Neural crest cell (in vitro differentiated cells): ENCODE results near the gene KCNMA1. TPM values are rescaled to one million over a fixed set of nuclear protein-coding genes. Genes with fewer than 3 reads are reported as not detected.

Experiments
- DNase-seq: peaks from one replicate; pipeline ENCODE4 v3.0.0; 2021; ENCODE audit warnings: low read depth, mixed read lengths, low spot score
- H3K27ac Mint-ChIP-seq: one replicate; pipeline ENCODE4 v1.8.0; 2021; ENCODE audit warnings: mild to moderate bottlenecking, mixed read lengths; ENCODE audit not compliant: unreplicated experiment
- H3K27me3 Mint-ChIP-seq: 2 replicates; pipeline ENCODE4 v1.8.0; 2021; ENCODE audit warnings: low read depth, mild to moderate bottlenecking, mixed read lengths
- H3K36me3 Mint-ChIP-seq: 2 replicates; pipeline ENCODE4 v1.8.0; 2021; ENCODE audit warnings: low read depth, mild to moderate bottlenecking, mixed read lengths
- H3K4me1 Mint-ChIP-seq: 2 replicates; pipeline ENCODE4 v1.8.0; 2021; ENCODE audit warnings: mixed read lengths
- H3K4me3 Mint-ChIP-seq: one replicate; pipeline ENCODE4 v1.8.0; 2021; ENCODE audit warnings: mild to moderate bottlenecking, mixed read lengths
- H3K9me3 Mint-ChIP-seq: 2 replicates; pipeline ENCODE4 v1.8.0; 2021; ENCODE audit warnings: mixed read lengths
- total RNA-seq: library from RNA; stranded (reverse); gene quantifications from 2 replicates; pipeline ENCODE4 v1.2.1, GENCODE V29; 2021
- TF ChIP-seq, protein P1 (sequence below): fragments of 200-600 bp; sonication (generic); conservative IDR thresholded peaks from 2 replicates; pipeline ENCODE4 v1.5.0; 2021; ENCODE audit warnings: antibody characterized with exemption, mild to moderate bottlenecking

Gene KCNMA1
- total RNA-seq, 1 donor from 2014 or later: 1.7 TPM

DNA sequence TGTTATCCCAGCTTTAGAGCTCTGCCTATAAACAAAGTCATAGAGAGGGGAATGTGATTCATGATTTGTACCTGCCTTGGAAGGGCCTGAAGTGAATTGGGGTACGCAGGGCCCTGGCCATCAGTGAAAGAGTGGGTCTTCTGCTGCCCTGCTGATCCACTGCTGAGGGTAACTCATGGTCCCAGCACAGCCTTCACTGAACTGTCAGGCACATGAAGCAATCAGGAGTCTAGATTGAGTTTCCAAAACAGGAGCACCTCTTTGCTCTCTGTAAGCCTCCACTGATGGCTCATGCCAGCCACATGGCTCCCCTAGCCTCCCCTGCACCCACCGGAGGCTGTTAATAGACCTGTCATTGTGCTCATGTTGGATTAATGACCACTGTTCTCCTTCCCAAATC is 217.6 kb downstream of the KCNMA1 start:
- Mint-ChIP-seq H3K4me1 (no peaks in the 10 kb centered on the region), H3K4me3 (no peak overlapping the region), H3K27me3 (no peaks in the 10 kb centered on the region), H3K36me3 (no peaks in the 10 kb centered on the region), H3K9me3 (no peaks in the 10 kb centered on the region), H3K27ac (no peak overlapping the region)
- TF ChIP-seq, protein P1, sequence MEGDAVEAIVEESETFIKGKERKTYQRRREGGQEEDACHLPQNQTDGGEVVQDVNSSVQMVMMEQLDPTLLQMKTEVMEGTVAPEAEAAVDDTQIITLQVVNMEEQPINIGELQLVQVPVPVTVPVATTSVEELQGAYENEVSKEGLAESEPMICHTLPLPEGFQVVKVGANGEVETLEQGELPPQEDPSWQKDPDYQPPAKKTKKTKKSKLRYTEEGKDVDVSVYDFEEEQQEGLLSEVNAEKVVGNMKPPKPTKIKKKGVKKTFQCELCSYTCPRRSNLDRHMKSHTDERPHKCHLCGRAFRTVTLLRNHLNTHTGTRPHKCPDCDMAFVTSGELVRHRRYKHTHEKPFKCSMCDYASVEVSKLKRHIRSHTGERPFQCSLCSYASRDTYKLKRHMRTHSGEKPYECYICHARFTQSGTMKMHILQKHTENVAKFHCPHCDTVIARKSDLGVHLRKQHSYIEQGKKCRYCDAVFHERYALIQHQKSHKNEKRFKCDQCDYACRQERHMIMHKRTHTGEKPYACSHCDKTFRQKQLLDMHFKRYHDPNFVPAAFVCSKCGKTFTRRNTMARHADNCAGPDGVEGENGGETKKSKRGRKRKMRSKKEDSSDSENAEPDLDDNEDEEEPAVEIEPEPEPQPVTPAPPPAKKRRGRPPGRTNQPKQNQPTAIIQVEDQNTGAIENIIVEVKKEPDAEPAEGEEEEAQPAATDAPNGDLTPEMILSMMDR: no peak
- no peak for DNase-seq

DNA sequence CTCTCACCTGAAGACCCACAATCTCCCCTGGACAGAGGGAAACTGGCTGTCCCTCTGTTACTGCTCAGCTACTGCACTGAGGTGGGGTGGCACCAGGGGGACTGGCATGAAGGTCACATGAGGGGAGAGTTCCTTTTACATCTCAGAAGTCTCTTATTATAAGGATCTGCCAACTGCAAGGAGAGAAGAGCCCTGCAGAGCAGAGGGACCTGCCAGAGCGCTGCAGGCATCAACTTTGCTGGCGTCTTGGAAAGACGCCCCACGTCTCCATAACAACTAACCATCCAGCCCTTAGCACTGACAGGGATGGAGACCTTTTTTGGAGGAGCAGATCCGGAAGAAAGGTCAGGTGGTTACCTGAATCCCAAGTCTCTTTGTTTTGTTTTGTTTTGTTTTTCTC is 218.6 kb downstream of the KCNMA1 start:
- Mint-ChIP-seq H3K27me3 (no peaks in the 10 kb centered on the region), H3K4me1 (no peaks in the 10 kb centered on the region), H3K4me3 (no peak overlapping the region), H3K9me3 (no peaks in the 10 kb centered on the region), H3K36me3 (no peaks in the 10 kb centered on the region), H3K27ac (no peak overlapping the region)
- DNase-seq: no peak
- TF ChIP-seq, protein P1: no peak

DNA sequence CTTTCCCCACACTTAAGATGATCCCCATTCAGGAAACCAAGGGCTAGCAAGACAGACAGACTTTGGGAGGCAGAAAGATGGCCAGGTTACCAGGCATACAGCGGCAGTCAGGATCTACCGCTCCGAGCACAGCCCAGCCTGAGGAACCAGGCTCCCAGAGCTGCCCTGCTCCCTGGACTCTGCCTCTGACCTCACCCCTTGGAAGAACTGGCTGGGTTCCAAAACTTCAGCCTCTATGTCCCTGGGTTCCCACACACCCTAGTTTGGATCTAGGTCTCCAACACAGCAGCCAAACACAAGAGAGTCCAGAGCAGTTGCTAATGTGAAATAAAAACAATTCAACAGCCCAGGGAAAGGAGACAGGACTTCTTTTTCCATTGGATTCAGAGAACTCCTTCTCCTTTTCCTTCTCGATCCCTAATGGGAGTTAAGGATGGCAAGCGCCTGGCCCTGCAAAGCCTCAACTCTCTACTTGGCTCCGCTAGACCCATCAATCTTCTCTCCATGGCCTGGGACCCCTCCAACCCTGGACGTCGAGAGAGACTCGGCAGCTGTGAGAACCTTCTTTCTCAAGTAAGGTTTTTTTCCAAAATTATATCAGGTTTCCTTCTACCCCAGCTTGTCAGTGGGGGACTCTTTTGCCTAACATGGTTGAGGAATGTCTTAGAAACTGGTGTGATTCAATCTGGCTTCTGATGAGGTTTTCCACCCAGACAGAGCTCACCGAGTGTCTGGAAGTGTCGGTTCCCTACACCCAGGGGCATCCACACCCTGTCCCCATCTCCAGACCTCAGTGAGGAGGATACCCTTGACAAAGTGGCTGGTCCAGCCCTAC is 219.6 kb downstream of the KCNMA1 start:
- Mint-ChIP-seq H3K27me3 (no peaks in the 10 kb centered on the region), H3K9me3 (no peaks in the 10 kb centered on the region), H3K4me1 (no peaks in the 10 kb centered on the region), H3K27ac (no peak overlapping the region), H3K36me3 (no peaks in the 10 kb centered on the region), H3K4me3 (no peak overlapping the region)
- DNase-seq: no peak
- TF ChIP-seq, protein P1: no peak

DNA sequence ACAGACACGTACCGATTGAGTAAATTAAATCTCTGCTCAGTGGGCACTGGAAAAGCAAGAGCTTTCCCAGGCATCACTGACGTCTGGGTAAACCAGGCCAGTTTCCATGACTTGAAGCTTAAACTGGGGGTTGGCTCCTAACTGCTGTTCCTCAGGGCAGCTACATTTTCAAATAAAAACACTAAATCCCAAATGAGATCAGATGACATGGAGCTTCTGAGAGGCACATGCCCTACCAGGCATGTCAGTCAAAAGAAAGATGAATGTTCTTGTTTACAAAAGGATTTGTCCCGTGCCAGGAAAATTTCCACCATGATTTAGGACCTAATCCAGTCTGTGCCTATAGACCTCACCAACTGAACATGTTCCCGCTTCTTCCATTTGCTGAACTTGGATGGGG is 220.2 kb downstream of the KCNMA1 start:
- Mint-ChIP-seq H3K9me3 (no peaks in the 10 kb centered on the region), H3K4me1 (no peaks in the 10 kb centered on the region), H3K27ac (peak overlapping the region; percentile 79), H3K27me3 (no peaks in the 10 kb centered on the region), H3K36me3 (no peaks in the 10 kb centered on the region), H3K4me3 (no peak overlapping the region)
- TF ChIP-seq, protein P1: no peak
- DNase-seq: no peak

DNA sequence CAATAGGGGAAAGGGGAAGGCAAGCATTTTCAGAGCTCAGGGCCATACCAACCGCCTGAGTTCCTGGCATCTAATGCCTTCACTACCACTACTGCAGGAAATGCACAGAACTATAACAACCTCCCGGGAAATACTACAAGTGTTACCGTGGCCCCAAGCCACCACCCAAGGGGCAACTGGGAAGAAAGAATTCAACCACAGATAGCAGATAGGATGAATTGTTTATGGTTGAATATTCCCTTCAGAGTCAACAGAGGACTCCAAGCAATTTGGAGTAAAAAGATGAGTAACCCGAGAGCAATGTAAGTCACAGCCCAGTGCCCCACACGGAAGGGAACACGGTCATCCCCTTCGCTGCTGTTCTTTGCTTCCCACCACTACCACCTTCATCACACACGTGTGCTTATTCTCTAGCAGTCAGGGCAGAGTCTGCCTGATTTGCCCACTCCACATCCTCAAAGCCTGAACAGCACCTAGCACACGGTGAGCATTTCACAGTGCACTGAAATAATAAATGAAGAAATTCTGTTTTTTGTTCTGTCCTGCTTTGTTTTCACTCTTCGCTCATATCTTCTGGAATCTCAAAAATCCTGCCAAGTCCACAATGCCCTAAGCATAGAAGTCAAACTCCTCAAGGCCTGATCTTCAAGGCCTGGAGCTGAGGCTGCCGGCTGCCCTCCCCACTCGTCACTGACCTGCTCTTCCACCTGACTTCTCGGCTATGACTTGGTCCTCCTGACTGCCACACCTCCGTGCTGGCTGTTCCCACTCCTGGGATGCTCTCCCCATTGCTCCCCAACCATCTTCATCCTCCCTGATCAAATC is 221.1 kb downstream of the KCNMA1 start:
- Mint-ChIP-seq H3K4me1 (no peaks in the 10 kb centered on the region), H3K36me3 (no peaks in the 10 kb centered on the region), H3K27me3 (no peaks in the 10 kb centered on the region), H3K4me3 (no peak overlapping the region), H3K9me3 (no peaks in the 10 kb centered on the region), H3K27ac (peak overlapping the region; percentile 79)
- TF ChIP-seq, protein P1: no peak
- no peak for DNase-seq
